GM13977 (cell line): Measurements from ENCODE around the gene NECTIN1.

ENCODE experiments used
- DNase-seq: peaks from one replicate; pipeline ENCODE4 v3.0.0; 2012; ENCODE audit warnings: low spot score
- CTCF ChIP-seq: IDR thresholded peaks from 2 replicates; pipeline ENCODE4 v1.5.1; 2012; ENCODE audit warnings: mild to moderate bottlenecking, control low read depth; ENCODE audit not compliant: insufficient read depth; ENCODE audit errors: extremely low read depth, missing control alignments
- in situ Hi-C: fragments of 300-500 bp; cut with MboI; formaldehyde crosslinking; loops from one replicate; pipeline ENCODE4 v1.12.0; 2022; ENCODE audit warnings: low sequenced_read_pairs, low pct_unique_long_range_greater_than_20kb, mixed read lengths, inconsistent platforms; ENCODE audit not compliant: unreplicated experiment

NECTIN1 gene

GRCh38 chr11:119697445-119697844 is 31.6 kb downstream of the NECTIN1 start:
- DNase-seq, result no peak
- in situ Hi-C loops, result no loop called here
- TF ChIP-seq CTCF, result no peak

GRCh38 chr11:119696378-119697222 is 32.4 kb downstream of the NECTIN1 start:
- in situ Hi-C loops, result no loop called here
- no peak for DNase-seq
- no peak for TF ChIP-seq CTCF

GRCh38 chr11:119694334-119694733 is 34.7 kb downstream of the NECTIN1 start:
- peak; percentile 40 for TF ChIP-seq CTCF
- peak; percentile 67 for DNase-seq
- in situ Hi-C loops, result no loop called here

- TF ChIP-seq CTCF, result no peak
- no peak for DNase-seq
- in situ Hi-C loops, result no loop called here
These were observed 35.7 kb downstream of the NECTIN1 start for GRCh38 chr11:119693253-119693815.

GRCh38 chr11:119692540-119692820 is 36.5 kb downstream of the NECTIN1 start:
- no peak for DNase-seq
- in situ Hi-C loops, result no loop called here
- TF ChIP-seq CTCF, result no peak

GRCh38 chr11:119691701-119692539 is 37.1 kb downstream of the NECTIN1 start:
- DNase-seq, result no peak
- TF ChIP-seq CTCF, result no peak
- in situ Hi-C loops, result no loop called here
